HG03378 (cell line): ENCODE measurements around the gene PELI2.

Experiments used
- ATAC-seq: cut with Tn5 transposase; IDR thresholded peaks from one replicate; pipeline ENCODE4 v1.9.1; 2021; ENCODE audit warnings: mild to moderate bottlenecking, moderate library complexity; ENCODE audit not compliant: unreplicated experiment

The PELI2 gene

GRCh38 chr14:56224691-56225681 is 106.8 kb downstream of the PELI2 start:
- ATAC-seq = no peak

GRCh38 chr14:56235388-56235787 is 117.2 kb downstream of the PELI2 start:
- no peak for ATAC-seq

- ATAC-seq = no peak
These were observed 119.2 kb downstream of the PELI2 start for GRCh38 chr14:56237398-56237797.

- ATAC-seq = no peak
These were observed 123.2 kb downstream of the PELI2 start for GRCh38 chr14:56241461-56241860.

GRCh38 chr14:56243110-56243509 is 124.9 kb downstream of the PELI2 start:
- no peak for ATAC-seq

- no peak for ATAC-seq
These were observed 126.1 kb downstream of the PELI2 start for GRCh38 chr14:56244138-56244789.

GRCh38 chr14:56247495-56248200 is 129.4 kb downstream of the PELI2 start:
- ATAC-seq = no peak

- ATAC-seq = no peak
These were observed 130.2 kb downstream of the PELI2 start for GRCh38 chr14:56248442-56248841.

- no peak for ATAC-seq
These were observed 142.8 kb downstream of the PELI2 start for GRCh38 chr14:56261046-56261445.

GRCh38 chr14:56262530-56262929 is 144.3 kb downstream of the PELI2 start:
- ATAC-seq = no peak

- no peak for ATAC-seq
These were observed 149.8 kb downstream of the PELI2 start for GRCh38 chr14:56268039-56268438.

GRCh38 chr14:56268673-56269072 is 150.5 kb downstream of the PELI2 start:
- ATAC-seq = no peak

- ATAC-seq = no peak
These were observed 152.7 kb downstream of the PELI2 start for GRCh38 chr14:56270921-56271320.

- no peak for ATAC-seq
These were observed 153.8 kb downstream of the PELI2 start for GRCh38 chr14:56271970-56272369.

- no peak for ATAC-seq
These were observed 154.9 kb downstream of the PELI2 start for GRCh38 chr14:56273155-56273554.

GRCh38 chr14:56273951-56274350 is 155.7 kb downstream of the PELI2 start:
- no peak for ATAC-seq

- ATAC-seq = no peak
These were observed 156.3 kb downstream of the PELI2 start for GRCh38 chr14:56274556-56274955.

- no peak for ATAC-seq
These were observed 157.9 kb downstream of the PELI2 start for GRCh38 chr14:56276108-56276507.

- no peak for ATAC-seq
These were observed 160.2 kb downstream of the PELI2 start for GRCh38 chr14:56278383-56278782.

GRCh38 chr14:56280843-56281242 is 162.6 kb downstream of the PELI2 start:
- ATAC-seq = no peak

GRCh38 chr14:56282179-56282578 is 164.0 kb downstream of the PELI2 start:
- no peak for ATAC-seq
